Keratinocyte (primary cell): ENCODE results near the gene ALLC.

ENCODE experiments used
- CTCF ChIP-seq, 3 experiments: IDR thresholded peaks in 1 of 3; conservative IDR thresholded peaks in 1 of 3; optimal IDR thresholded peaks in 1 of 3; 2 replicates in 2 of 3; 3 replicates in 1 of 3; pipeline versions ENCODE3 to v1.5.1; 2011; ENCODE audit warnings: low read length in 3 of 3, mild to moderate bottlenecking in 3 of 3, moderate library complexity in 2 of 3, control low read depth in 1 of 3, inconsistent platforms in 1 of 3; ENCODE audit not compliant: insufficient read depth in 2 of 3; ENCODE audit errors: extremely low read depth in 1 of 3
- EZH2 ChIP-seq: IDR thresholded peaks from one replicate; pipeline ENCODE4 v1.6.1; 2012; ENCODE audit warnings: inconsistent platforms, mild to moderate bottlenecking, low read length, moderate library complexity

GRCh38 chr2:3620834-3621233, 37.2 kb upstream of the ALLC start:
- TF ChIP-seq CTCF (optimal IDR thresholded peaks at IDR 0.05 in 1 of 3, IDR thresholded peaks at IDR 0.05 in 1 of 3, conservative IDR thresholded peaks at IDR 0.05 in 1 of 3; ENCODE audit: extremely low read depth in 1 of 3, insufficient read depth in 2 of 3, low read length in 3 of 3) (no peak), EZH2 (no peak)
